Neural progenitor cell (in vitro differentiated cells): ENCODE measurements around the gene CCNK. TPM values are rescaled to one million over a fixed set of nuclear protein-coding genes. Genes with fewer than 3 reads are reported as not detected.

ENCODE experiments used
- DNase-seq: peaks from one replicate; pipeline ENCODE4 v3.0.0-alpha.2; 2016; ENCODE audit warnings: low spot score
- H2AFZ ChIP-seq: fragments of 200-600 bp; sonication (generic); replicated peaks from 2 replicates; pipeline ENCODE4 v1.6.1; 2016; ENCODE audit warnings: antibody characterized with exemption
- H3F3A ChIP-seq: fragments of 200-600 bp; sonication (generic); 2 replicates; pipeline ENCODE4 v1.6.1; 2016; ENCODE audit warnings: antibody characterized with exemption, low read depth
- H3K27ac ChIP-seq: fragments of 200-600 bp; sonication (generic); 2 replicates; pipeline ENCODE4 v1.5.1; 2016; ENCODE audit warnings: mild to moderate bottlenecking
- H3K27me3 ChIP-seq: fragments of 200-600 bp; sonication (generic); 2 replicates; pipeline ENCODE4 v1.6.1; 2016; ENCODE audit warnings: mild to moderate bottlenecking, moderate library complexity
- H3K36me3 ChIP-seq: fragments of 200-600 bp; sonication (generic); 2 replicates; pipeline ENCODE4 v1.5.1; 2016
- H3K4me1 ChIP-seq: fragments of 200-600 bp; sonication (generic); 2 replicates; pipeline ENCODE4 v1.6.1; 2016; ENCODE audit warnings: mixed run types
- H3K4me2 ChIP-seq: fragments of 200-600 bp; sonication (generic); 2 replicates; pipeline ENCODE4 v1.6.1; 2016
- H3K4me3 ChIP-seq: fragments of 200-600 bp; sonication (generic); 2 replicates; pipeline ENCODE4 v1.5.1; 2016
- H3K79me2 ChIP-seq: fragments of 200-600 bp; sonication (generic); 2 replicates; pipeline ENCODE4 v1.6.1; 2016; ENCODE audit warnings: low read depth
- H3K9ac ChIP-seq: fragments of 200-600 bp; sonication (generic); 2 replicates; pipeline ENCODE4 v1.6.1; 2016
- H3K9me3 ChIP-seq: fragments of 200-600 bp; sonication (generic); 2 replicates; pipeline ENCODE4 v1.5.1; 2016; ENCODE audit warnings: low read depth
- H4K20me1 ChIP-seq: fragments of 200-600 bp; sonication (generic); 2 replicates; pipeline ENCODE4 v1.6.1; 2016; ENCODE audit warnings: low read depth
- H3K27ac Mint-ChIP-seq: 3 replicates; pipeline ENCODE4 v1.8.0; 2021; ENCODE audit warnings: mixed read lengths
- H3K27me3 Mint-ChIP-seq: 2 replicates; pipeline ENCODE4 v1.8.0; 2022; ENCODE audit warnings: low read depth, mild to moderate bottlenecking, inconsistent platforms, moderate library complexity, mixed read lengths; ENCODE audit not compliant: insufficient read depth
- H3K36me3 Mint-ChIP-seq: 3 replicates; pipeline ENCODE4 v1.8.0; 2021; ENCODE audit warnings: mixed read lengths
- H3K4me1 Mint-ChIP-seq: 3 replicates; pipeline ENCODE4 v1.8.0; 2021; ENCODE audit warnings: mixed read lengths
- H3K4me3 Mint-ChIP-seq: 3 replicates; pipeline ENCODE4 v1.8.0; 2021; ENCODE audit warnings: mild to moderate bottlenecking, moderate library complexity, mixed read lengths
- H3K9me3 Mint-ChIP-seq: 3 replicates; pipeline ENCODE4 v1.8.0; 2020; ENCODE audit warnings: mixed read lengths
- CTCF ChIP-seq: fragments of 200-600 bp; sonication (generic); IDR thresholded peaks from 2 replicates; pipeline ENCODE4 v1.5.1; 2017; ENCODE audit warnings: antibody characterized with exemption, mild to moderate bottlenecking
- EZH2 ChIP-seq: fragments of 200-600 bp; sonication (generic); IDR thresholded peaks from 2 replicates; pipeline ENCODE4 v1.6.1; 2017; ENCODE audit warnings: antibody characterized with exemption, mild to moderate bottlenecking, moderate library complexity
- EZH2phosphoT487 ChIP-seq: fragments of 200-600 bp; sonication (generic); IDR thresholded peaks from 2 replicates; pipeline ENCODE4 v1.6.1; 2017; ENCODE audit warnings: antibody characterized with exemption
- total RNA-seq: library from RNA; depleted of rRNA; stranded (reverse); fragments of >200 nt; gene quantifications from 2 replicates; pipeline ENCODE4 v1.2.3, GENCODE V29; 2015; ENCODE audit warnings: low replicate concordance

The CCNK gene
- total RNA-seq, 1 donor from 2014 or later = 19.0 TPM

- no peak overlapping the region for H3K27ac ChIP-seq
- no peak overlapping the region for H3K4me3 Mint-ChIP-seq
- no peak overlapping the region for H3K27ac Mint-ChIP-seq
These were observed 57.1 kb downstream of the CCNK start for GRCh38 chr14:99538275-99538674.

GRCh38 chr14:99538733-99539132 is 57.5 kb downstream of the CCNK start:
- Histone ChIP-seq H3K4me1 (peaks cover 80% of the 10 kb centered on the region), H3F3A (peaks cover 19% of the 10 kb centered on the region), H4K20me1 (peaks cover 94% of the 10 kb centered on the region), H3K4me3 (no peak overlapping the region), H3K79me2 (peaks cover 87% of the 10 kb centered on the region), H3K9me3 (no peaks in the 10 kb centered on the region), H3K36me3 (no peaks in the 10 kb centered on the region), H3K9ac (no peak overlapping the region), H3K27me3 (no peaks in the 10 kb centered on the region), H3K27ac (no peak overlapping the region), H3K4me2 (peak overlapping the region; percentile 2), H2AFZ (no peak overlapping the region)
- H3K27me3 Mint-ChIP-seq = peaks cover 10% of the 10 kb centered on the region
- no peaks in the 10 kb centered on the region for H3K9me3 Mint-ChIP-seq
- TF ChIP-seq EZH2phosphoT487 (no peak), EZH2 (no peak), CTCF (no peak)
- H3K4me3 Mint-ChIP-seq = no peak overlapping the region
- H3K4me1 Mint-ChIP-seq = peaks cover 82% of the 10 kb centered on the region
- H3K36me3 Mint-ChIP-seq = peaks cover 1% of the 10 kb centered on the region
- no peak overlapping the region for H3K27ac Mint-ChIP-seq
- no peak for DNase-seq

More at GRCh38 chr14:99538275-99538674, 57.1 kb downstream of the CCNK start:
- Histone ChIP-seq H2AFZ (no peak overlapping the region), H3K9me3 (no peaks in the 10 kb centered on the region), H3F3A (peaks cover 23% of the 10 kb centered on the region), H3K79me2 (peaks cover 87% of the 10 kb centered on the region), H3K4me2 (peak overlapping the region; percentile 2), H3K27me3 (no peaks in the 10 kb centered on the region), H3K4me1 (peaks cover 83% of the 10 kb centered on the region), H4K20me1 (peaks cover 92% of the 10 kb centered on the region), H3K36me3 (no peaks in the 10 kb centered on the region), H3K4me3 (no peak overlapping the region), H3K9ac (no peak overlapping the region)
- Mint-ChIP-seq H3K4me1 (peaks cover 82% of the 10 kb centered on the region), H3K9me3 (no peaks in the 10 kb centered on the region), H3K36me3 (peaks cover 1% of the 10 kb centered on the region), H3K27me3 (peaks cover 10% of the 10 kb centered on the region)
- DNase-seq = no peak
- no peak for TF ChIP-seq EZH2phosphoT487
- TF ChIP-seq CTCF = peak; percentile 32

- H3K4me1 Mint-ChIP-seq = peaks cover 82% of the 10 kb centered on the region
- H3K27me3 ChIP-seq = no peaks in the 10 kb centered on the region
- H3K9ac ChIP-seq = no peak overlapping the region
- no peak overlapping the region for H2AFZ ChIP-seq
- H3K27ac ChIP-seq = no peak overlapping the region
- H4K20me1 ChIP-seq = peaks cover 95% of the 10 kb centered on the region
- no peaks in the 10 kb centered on the region for H3K9me3 Mint-ChIP-seq
- TF ChIP-seq EZH2phosphoT487 (no peak), EZH2 (no peak), CTCF (no peak)
- no peak overlapping the region for H3K27ac Mint-ChIP-seq
- H3F3A ChIP-seq = peaks cover 12% of the 10 kb centered on the region
- H3K36me3 ChIP-seq = no peaks in the 10 kb centered on the region
- H3K4me2 ChIP-seq = no peak overlapping the region
- peaks cover 10% of the 10 kb centered on the region for H3K27me3 Mint-ChIP-seq
- DNase-seq = no peak
- peaks cover 1% of the 10 kb centered on the region for H3K36me3 Mint-ChIP-seq
- no peak overlapping the region for H3K4me3 Mint-ChIP-seq
- H3K4me1 ChIP-seq = peaks cover 73% of the 10 kb centered on the region
- peaks cover 89% of the 10 kb centered on the region for H3K79me2 ChIP-seq
- H3K9me3 ChIP-seq = no peaks in the 10 kb centered on the region
- H3K4me3 ChIP-seq = no peak overlapping the region
These were observed 58.3 kb downstream of the CCNK start for GRCh38 chr14:99539491-99539890.
